MM.1S (cell line): ENCODE measurements around the gene HSF2.

ENCODE experiments used
- DNase-seq: peaks from one replicate; pipeline ENCODE4 v3.0.0-alpha.2; 2015
- H2AFZ ChIP-seq: fragments of 300-600 bp; sonication (generic); 2 replicates; pipeline ENCODE4 v1.6.0; 2016; ENCODE audit warnings: antibody characterized with exemption, low read length
- H3F3A ChIP-seq: fragments of 300-600 bp; sonication (generic); 2 replicates; pipeline ENCODE4 v1.6.1; 2016; ENCODE audit warnings: mild to moderate bottlenecking, antibody characterized with exemption, low read length, moderate library complexity, mixed read lengths; ENCODE audit not compliant: insufficient read depth
- H3K27ac ChIP-seq: fragments of 300-600 bp; sonication (generic); 2 replicates; pipeline ENCODE4 v1.5.1; 2016; ENCODE audit warnings: mild to moderate bottlenecking, low read length
- H3K27me3 ChIP-seq: fragments of 300-600 bp; sonication (generic); replicated peaks from 2 replicates; pipeline ENCODE4 v1.6.0; 2016; ENCODE audit warnings: low read length; ENCODE audit not compliant: insufficient read depth
- H3K36me3 ChIP-seq: fragments of 300-600 bp; sonication (generic); replicated peaks from 2 replicates; pipeline ENCODE4 v1.6.1; 2016; ENCODE audit warnings: mild to moderate bottlenecking, low read length, mixed read lengths; ENCODE audit not compliant: insufficient read depth
- H3K4me1 ChIP-seq: fragments of 300-600 bp; sonication (generic); 2 replicates; pipeline ENCODE4 v1.6.1; 2016; ENCODE audit warnings: low read length, mixed read lengths
- H3K4me2 ChIP-seq: fragments of 300-600 bp; sonication (generic); 2 replicates; pipeline ENCODE4 v1.6.0; 2016; ENCODE audit warnings: low read depth, low read length
- H3K4me3 ChIP-seq: fragments of 300-600 bp; sonication (generic); 2 replicates; pipeline ENCODE4 v1.5.1; 2016; ENCODE audit warnings: low read length, mixed read lengths
- H3K79me2 ChIP-seq: fragments of 300-600 bp; sonication (generic); 2 replicates; pipeline ENCODE4 v1.6.1; 2016; ENCODE audit warnings: mixed run types, low read length, mixed read lengths
- H3K9ac ChIP-seq: fragments of 300-600 bp; sonication (generic); 2 replicates; pipeline ENCODE4 v1.6.1; 2016; ENCODE audit warnings: low read length, mixed read lengths
- H3K9me2 ChIP-seq: fragments of 300-600 bp; sonication (generic); replicated peaks from 2 replicates; pipeline ENCODE4 v1.6.1; 2016; ENCODE audit warnings: mild to moderate bottlenecking, low read length, mixed read lengths; ENCODE audit not compliant: insufficient read depth
- H3K9me3 ChIP-seq: fragments of 300-600 bp; sonication (generic); replicated peaks from 2 replicates; pipeline ENCODE4 v1.6.1; 2016; ENCODE audit warnings: mild to moderate bottlenecking, low read length, mixed read lengths; ENCODE audit not compliant: insufficient read depth
- H4K20me1 ChIP-seq: fragments of 300-600 bp; sonication (generic); 2 replicates; pipeline ENCODE4 v1.6.1; 2016; ENCODE audit warnings: mild to moderate bottlenecking, low read length, moderate library complexity, mixed read lengths; ENCODE audit not compliant: insufficient read depth
- EZH2 ChIP-seq: fragments of 300-600 bp; sonication (generic); optimal IDR thresholded peaks from 2 replicates; pipeline ENCODE3; 2017; ENCODE audit warnings: low read depth, mild to moderate bottlenecking, antibody characterized with exemption, low read length, mixed read lengths
- EZH2phosphoT487 ChIP-seq: fragments of 300-600 bp; sonication (generic); IDR thresholded peaks from 2 replicates; pipeline ENCODE4 v1.6.1; 2018; ENCODE audit warnings: antibody characterized with exemption, low read length
- TF ChIP-seq, protein P1 (sequence below): fragments of 300-600 bp; sonication (generic); IDR thresholded peaks from 2 replicates; pipeline ENCODE4 v1.5.1; 2016; ENCODE audit warnings: antibody characterized with exemption, low read length, mixed read lengths

Gene HSF2

DNA sequence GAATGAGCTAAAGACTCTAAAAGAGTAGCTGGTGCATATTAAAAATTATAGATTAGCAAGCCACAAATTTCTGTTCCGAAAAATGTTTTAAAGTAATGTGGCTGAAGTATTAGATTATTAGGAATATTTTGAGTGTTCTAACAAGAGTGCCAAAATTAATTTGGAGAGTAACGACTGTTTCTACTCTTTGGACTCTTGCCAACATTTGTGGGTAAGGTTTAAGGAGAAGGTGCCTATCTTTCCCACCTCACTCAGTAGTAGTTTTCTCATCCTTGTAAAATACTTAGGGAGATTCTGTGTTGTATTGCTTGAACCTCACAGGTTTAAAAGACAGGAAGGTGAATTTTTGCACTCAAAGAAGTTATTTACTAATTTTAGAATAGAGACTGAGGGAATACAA, 5.0 kb downstream of the HSF2 start:
- Histone ChIP-seq H3K27ac (no peak overlapping the region), H3K9ac (no peak overlapping the region), H2AFZ (no peak overlapping the region), H3K4me2 (no peak overlapping the region), H3K4me3 (no peak overlapping the region), H3K36me3 (no peaks in the 10 kb centered on the region), H3F3A (no peaks in the 10 kb centered on the region), H3K27me3 (no peaks in the 10 kb centered on the region), H3K4me1 (peaks cover 11% of the 10 kb centered on the region; the same call in 1 of the 2 replicates), H3K9me3 (no peaks in the 10 kb centered on the region), H3K9me2 (no peaks in the 10 kb centered on the region), H4K20me1 (0 out of 2 replicates have a peak, but pooled peaks cover 10% of the 10 kb centered on the region), H3K79me2 (peaks cover 99% of the 10 kb centered on the region)
- no peak for DNase-seq
- no peak for TF ChIP-seq EZH2
- TF ChIP-seq, protein P1, sequence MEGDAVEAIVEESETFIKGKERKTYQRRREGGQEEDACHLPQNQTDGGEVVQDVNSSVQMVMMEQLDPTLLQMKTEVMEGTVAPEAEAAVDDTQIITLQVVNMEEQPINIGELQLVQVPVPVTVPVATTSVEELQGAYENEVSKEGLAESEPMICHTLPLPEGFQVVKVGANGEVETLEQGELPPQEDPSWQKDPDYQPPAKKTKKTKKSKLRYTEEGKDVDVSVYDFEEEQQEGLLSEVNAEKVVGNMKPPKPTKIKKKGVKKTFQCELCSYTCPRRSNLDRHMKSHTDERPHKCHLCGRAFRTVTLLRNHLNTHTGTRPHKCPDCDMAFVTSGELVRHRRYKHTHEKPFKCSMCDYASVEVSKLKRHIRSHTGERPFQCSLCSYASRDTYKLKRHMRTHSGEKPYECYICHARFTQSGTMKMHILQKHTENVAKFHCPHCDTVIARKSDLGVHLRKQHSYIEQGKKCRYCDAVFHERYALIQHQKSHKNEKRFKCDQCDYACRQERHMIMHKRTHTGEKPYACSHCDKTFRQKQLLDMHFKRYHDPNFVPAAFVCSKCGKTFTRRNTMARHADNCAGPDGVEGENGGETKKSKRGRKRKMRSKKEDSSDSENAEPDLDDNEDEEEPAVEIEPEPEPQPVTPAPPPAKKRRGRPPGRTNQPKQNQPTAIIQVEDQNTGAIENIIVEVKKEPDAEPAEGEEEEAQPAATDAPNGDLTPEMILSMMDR = no peak
- no peak for TF ChIP-seq EZH2phosphoT487

GRCh38 chr6:122405417-122405816, 6.0 kb downstream of the HSF2 start:
- H3K4me3 ChIP-seq = no peak overlapping the region
- H3K79me2 ChIP-seq = peaks cover 97% of the 10 kb centered on the region
- no peak overlapping the region for H2AFZ ChIP-seq
- H3K27ac ChIP-seq = no peak overlapping the region
- no peak overlapping the region for H3K9ac ChIP-seq
- TF ChIP-seq EZH2phosphoT487 = no peak
- no peak for TF ChIP-seq EZH2
- TF ChIP-seq, protein P1 = no peak
- DNase-seq = no peak
- no peaks in the 10 kb centered on the region for H3K9me2 ChIP-seq
- H3K4me2 ChIP-seq = no peak overlapping the region
- no peaks in the 10 kb centered on the region for H3K27me3 ChIP-seq
- H3K36me3 ChIP-seq = no peaks in the 10 kb centered on the region
- H3F3A ChIP-seq = no peaks in the 10 kb centered on the region
- H3K4me1 ChIP-seq = peaks cover 11% of the 10 kb centered on the region; the same call in 1 of the 2 replicates
- H3K9me3 ChIP-seq = no peaks in the 10 kb centered on the region
- 0 out of 2 replicates have a peak, but pooled peaks cover 11% of the 10 kb centered on the region for H4K20me1 ChIP-seq

- Histone ChIP-seq H3K4me1 (0 out of 2 replicates have a peak, but pooled peaks cover 4% of the 10 kb centered on the region), H3K4me2 (no peak overlapping the region), H3K27me3 (no peaks in the 10 kb centered on the region), H3K79me2 (peaks cover 97% of the 10 kb centered on the region), H3K27ac (no peak overlapping the region), H4K20me1 (0 out of 2 replicates have a peak, but pooled peaks cover 11% of the 10 kb centered on the region), H3K36me3 (no peaks in the 10 kb centered on the region), H3K9me3 (no peaks in the 10 kb centered on the region), H3F3A (no peaks in the 10 kb centered on the region), H3K4me3 (no peak overlapping the region), H3K9ac (no peak overlapping the region), H2AFZ (no peak overlapping the region), H3K9me2 (no peaks in the 10 kb centered on the region)
- DNase-seq = no peak
- TF ChIP-seq EZH2 (no peak), EZH2phosphoT487 (no peak)
- TF ChIP-seq, protein P1 = no peak
Measured at GRCh38 chr6:122406187-122406586, 6.7 kb downstream of the HSF2 start.
